ENCODE measurements around the gene PLCD1. TPM values are rescaled to one million over a fixed set of nuclear protein-coding genes. Genes with fewer than 3 reads are reported as not detected.
A peak's percentile ranks its signal among the peaks of the same experiment; 100 is the strongest.

PLCD1 gene
- total RNA-seq, 1 donor from 2014 or later: 5.7 TPM

Small RNA genes lying within 50 kb of the gene (small RNA-seq; reads per million reads assigned to genes)
- gene MIR26A1 (ENCODE audit: low replicate concordance): 7.4 reads per million, percentile 93 among the genes with 10 or more reads in this experiment
- not detected for gene RF00019 (ENCODE audit: low replicate concordance)

Other genes with a start within 250 kb of the PLCD1 start
- 11.8 TPM for gene CTDSPL, start 167.8 kb downstream of the PLCD1 start, total RNA-seq
- gene VILL, start 38.9 kb downstream of the PLCD1 start, total RNA-seq: 9.1 TPM
- 0.74 TPM for gene DLEC1, start 9.6 kb upstream of the PLCD1 start, total RNA-seq
- 22.1 TPM for gene ACAA1, start 107.5 kb upstream of the PLCD1 start, total RNA-seq
- 6.4 TPM for gene MYD88, start 109.0 kb upstream of the PLCD1 start, total RNA-seq
- gene OXSR1, start 135.9 kb upstream of the PLCD1 start, total RNA-seq: 36.4 TPM
- under 0.01 TPM for gene SLC22A13, start 236.2 kb upstream of the PLCD1 start, total RNA-seq